ENCODE data around the gene ASH1L. TPM values are rescaled to one million over a fixed set of nuclear protein-coding genes. Genes with fewer than 3 reads are reported as not detected.
"Not testable (repeated sequence)": the region's sequence is repeated elsewhere in the genome, so short reads cannot be mapped to it uniquely, and the experiment has no call there.

Gene ASH1L
- 10 to 100 TPM in 1 of 4 donors, 1 to 10 TPM in 3; 3.5 to 30.9 (median 6.5) TPM for polyA plus RNA-seq
- long read RNA-seq, donor 1, result 0 reads
- long read RNA-seq, donor 2, result 0 reads
- long read RNA-seq, donor 3, partial matches to known transcripts, result 5 of 6 reads
- long read RNA-seq, donor 3, other reads (novel, unspliced or antisense), result 0 of 6 reads
- long read RNA-seq, donor 4, result 0 reads
- long read RNA-seq, donor 5, result 0 reads
- long read RNA-seq, donor 6, partial matches to known transcripts, result 5 of 6 reads
- long read RNA-seq, donor 6, other reads (novel, unspliced or antisense), result 0 of 6 reads
- long read RNA-seq, donor 7, result 0 reads
- long read RNA-seq, donor 8, result 0 reads
- long read RNA-seq, donor 9, result 0 reads
- long read RNA-seq, donor 10, partial matches to known transcripts, result 134 of 147 reads
- long read RNA-seq, donor 10, other reads (novel, unspliced or antisense), result 13 of 147 reads

GRCh38 chr1:155562581-155563376 is at the start of gene ASH1L:
TSS of gene ASH1L (minus strand) at chr1:155562803. CDS start at chr1:155521519, 41,284 bp downstream.
- WGBS, 3 donors, result 0% methylated on average over 52 to 87 of the region's 87 CpGs

GRCh38 chr1:155610257-155610647 is 47.6 kb upstream of the ASH1L start:
- peaks cover 0 to 17% (median 2%) of the 10 kb centered on the region in 3 donors for H3K36me3 ChIP-seq (ENCODE audit: control insufficient read depth in 3 of 3, insufficient read depth in 2 of 3, low read depth in 1 of 3, low read length in 3 of 3)
- not testable (repeated sequence) for H3K27ac ChIP-seq (ENCODE audit: low read depth in 1 of 3, low read length in 2 of 3); FAIRE-seq; H3K27me3 ChIP-seq (ENCODE audit: control insufficient read depth in 3 of 3, insufficient read depth in 3 of 3, low read length in 3 of 3); H3K4me1 ChIP-seq (ENCODE audit: control insufficient read depth in 3 of 3, insufficient read depth in 2 of 3, low read depth in 1 of 3, low read length in 2 of 3); H3K9me3 ChIP-seq (ENCODE audit: control insufficient read depth in 2 of 2, insufficient read depth in 1 of 2, low read depth in 1 of 2, low read length in 1 of 2); DNase-seq
- peak overlapping the region in 2 of 3 donors; percentile 33 to 39 for H3K4me3 ChIP-seq (ENCODE audit: low read depth in 1 of 3, low read length in 3 of 3)
- 0% methylated on average over 2 to 4 of the region's 33 CpGs; no CpG with 5 or more reads in 1 of the 3 donors for WGBS, 3 donors

More at GRCh38 chr1:155562581-155563376, at the start of gene ASH1L:
- H3K4me3 ChIP-seq (ENCODE audit: low read depth in 1 of 3, low read length in 3 of 3), result peak within 1 kb of the TSS; percentile 70 to 98 (median 98)
- H3K4me1 ChIP-seq (ENCODE audit: control insufficient read depth in 3 of 3, insufficient read depth in 2 of 3, low read depth in 1 of 3, low read length in 2 of 3), result peaks cover 2 to 6% (median 2%) of the 10 kb centered on the region in 3 donors
- DNase-seq (peak; percentile 93 to 98), FAIRE-seq (no peak)
- H3K36me3 ChIP-seq (ENCODE audit: control insufficient read depth in 3 of 3, insufficient read depth in 2 of 3, low read depth in 1 of 3, low read length in 3 of 3), result peaks cover 0 to 15% (median 0%) of the 10 kb centered on the region in 3 donors
- no peaks in the 10 kb centered on the region for H3K9me3 ChIP-seq (ENCODE audit: control insufficient read depth in 2 of 2, insufficient read depth in 1 of 2, low read depth in 1 of 2, low read length in 1 of 2)
- no peaks in the 10 kb centered on the region for H3K27me3 ChIP-seq (ENCODE audit: control insufficient read depth in 3 of 3, insufficient read depth in 3 of 3, low read length in 3 of 3)
- peak within 1 kb of the TSS; percentile 95 to 99 (median 96) for H3K27ac ChIP-seq (ENCODE audit: low read depth in 1 of 3, low read length in 2 of 3)

GRCh38 chr1:155609515-155610256 is 47.1 kb upstream of the ASH1L start, which contains the start of gene MSTO1:
TSS of gene MSTO1 (plus strand) at chr1:155610218. CDS start at chr1:155610249, 31 bp downstream.
- H3K27me3 ChIP-seq (ENCODE audit: control insufficient read depth in 3 of 3, insufficient read depth in 3 of 3, low read length in 3 of 3), result no peaks in the 10 kb centered on the region
- no peaks in the 10 kb centered on the region for H3K9me3 ChIP-seq (ENCODE audit: control insufficient read depth in 2 of 2, insufficient read depth in 1 of 2, low read depth in 1 of 2, low read length in 1 of 2)
- FAIRE-seq (no peak), DNase-seq (peak; percentile 96 to 98)
- peaks cover 0 to 13% (median 2%) of the 10 kb centered on the region in 3 donors for H3K36me3 ChIP-seq (ENCODE audit: control insufficient read depth in 3 of 3, insufficient read depth in 2 of 3, low read depth in 1 of 3, low read length in 3 of 3)
- H3K27ac ChIP-seq (ENCODE audit: low read depth in 1 of 3, low read length in 2 of 3), result peak within 1 kb of the TSS; percentile 30 to 78 (median 59)
- H3K4me3 ChIP-seq (ENCODE audit: low read depth in 1 of 3, low read length in 3 of 3), result peak within 1 kb of the TSS; percentile 50 to 65 (median 60)
- no peaks in the 10 kb centered on the region for H3K4me1 ChIP-seq (ENCODE audit: control insufficient read depth in 3 of 3, insufficient read depth in 2 of 3, low read depth in 1 of 3, low read length in 2 of 3)
- 6 to 12% (median 9%) methylated on average over 30 to 46 of the region's 47 CpGs for WGBS, 3 donors

GRCh38 chr1:155608888-155609225 is 46.3 kb upstream of the ASH1L start:
- Histone ChIP-seq H3K4me3 (ENCODE audit: low read depth in 1 of 3, low read length in 3 of 3) (no peak overlapping the region), H3K36me3 (ENCODE audit: control insufficient read depth in 3 of 3, insufficient read depth in 2 of 3, low read depth in 1 of 3, low read length in 3 of 3) (peaks cover 0 to 13% (median 2%) of the 10 kb centered on the region in 3 donors), H3K27ac (ENCODE audit: low read depth in 1 of 3, low read length in 2 of 3) (no peak overlapping the region), H3K4me1 (ENCODE audit: control insufficient read depth in 3 of 3, insufficient read depth in 2 of 3, low read depth in 1 of 3, low read length in 2 of 3) (no peaks in the 10 kb centered on the region), H3K27me3 (ENCODE audit: control insufficient read depth in 3 of 3, insufficient read depth in 3 of 3, low read length in 3 of 3) (no peaks in the 10 kb centered on the region), H3K9me3 (ENCODE audit: control insufficient read depth in 2 of 2, insufficient read depth in 1 of 2, low read depth in 1 of 2, low read length in 1 of 2) (no peaks in the 10 kb centered on the region)
- no peak for DNase-seq
- FAIRE-seq, result no peak
- WGBS, 3 donors, result 82 to 91% (median 87%) methylated on average over 9 of the region's 9 CpGs

- FAIRE-seq (no peak), DNase-seq (no peak)
- Histone ChIP-seq H3K27me3 (ENCODE audit: control insufficient read depth in 3 of 3, insufficient read depth in 3 of 3, low read length in 3 of 3) (no peaks in the 10 kb centered on the region), H3K36me3 (ENCODE audit: control insufficient read depth in 3 of 3, insufficient read depth in 2 of 3, low read depth in 1 of 3, low read length in 3 of 3) (peaks cover 0 to 8% (median 2%) of the 10 kb centered on the region in 3 donors), H3K4me3 (ENCODE audit: low read depth in 1 of 3, low read length in 3 of 3) (no peak overlapping the region), H3K9me3 (ENCODE audit: control insufficient read depth in 2 of 2, insufficient read depth in 1 of 2, low read depth in 1 of 2, low read length in 1 of 2) (no peaks in the 10 kb centered on the region), H3K4me1 (ENCODE audit: control insufficient read depth in 3 of 3, insufficient read depth in 2 of 3, low read depth in 1 of 3, low read length in 2 of 3) (no peaks in the 10 kb centered on the region), H3K27ac (ENCODE audit: low read depth in 1 of 3, low read length in 2 of 3) (no peak overlapping the region)
- 78 to 84% (median 80%) methylated on average over 7 of the region's 7 CpGs for WGBS, 3 donors
Measured at GRCh38 chr1:155607708-155608107, 45.1 kb upstream of the ASH1L start.

GRCh38 chr1:155599828-155600572 is 37.4 kb upstream of the ASH1L start:
- H3K4me3 ChIP-seq (ENCODE audit: low read depth in 1 of 3, low read length in 3 of 3); H3K27ac ChIP-seq (ENCODE audit: low read depth in 1 of 3, low read length in 2 of 3); H3K36me3 ChIP-seq (ENCODE audit: control insufficient read depth in 3 of 3, insufficient read depth in 2 of 3, low read depth in 1 of 3, low read length in 3 of 3); H3K27me3 ChIP-seq (ENCODE audit: control insufficient read depth in 3 of 3, insufficient read depth in 3 of 3, low read length in 3 of 3); H3K9me3 ChIP-seq (ENCODE audit: control insufficient read depth in 2 of 2, insufficient read depth in 1 of 2, low read depth in 1 of 2, low read length in 1 of 2); H3K4me1 ChIP-seq (ENCODE audit: control insufficient read depth in 3 of 3, insufficient read depth in 2 of 3, low read depth in 1 of 3, low read length in 2 of 3); FAIRE-seq; DNase-seq: not testable (repeated sequence)
- whole genome bisulfite sequencing, 3 donors, result 34 to 56% (median 36%) methylated on average over 11 to 12 of the region's 12 CpGs

GRCh38 chr1:155598842-155599331 is 36.3 kb upstream of the ASH1L start:
- 15 to 35% (median 27%) methylated on average over 12 of the region's 12 CpGs for WGBS, 3 donors
- H3K9me3 ChIP-seq (ENCODE audit: control insufficient read depth in 2 of 2, insufficient read depth in 1 of 2, low read depth in 1 of 2, low read length in 1 of 2), result no peaks in the 10 kb centered on the region
- no peak overlapping the region for H3K4me3 ChIP-seq (ENCODE audit: low read depth in 1 of 3, low read length in 3 of 3)
- H3K27ac ChIP-seq (ENCODE audit: low read depth in 1 of 3, low read length in 2 of 3), result no peak overlapping the region
- H3K27me3 ChIP-seq (ENCODE audit: control insufficient read depth in 3 of 3, insufficient read depth in 3 of 3, low read length in 3 of 3), result peaks cover 0 to 3% (median 0%) of the 10 kb centered on the region in 3 donors
- FAIRE-seq, result no peak
- peak; percentile 6 for DNase-seq
- H3K4me1 ChIP-seq (ENCODE audit: control insufficient read depth in 3 of 3, insufficient read depth in 2 of 3, low read depth in 1 of 3, low read length in 2 of 3), result no peaks in the 10 kb centered on the region
- no peaks in the 10 kb centered on the region for H3K36me3 ChIP-seq (ENCODE audit: control insufficient read depth in 3 of 3, insufficient read depth in 2 of 3, low read depth in 1 of 3, low read length in 3 of 3)
